ENCODE data around the gene ITGA7. TPM values are rescaled to one million over a fixed set of nuclear protein-coding genes. Genes with fewer than 3 reads are reported as not detected.

Gene ITGA7
- total and polyA plus RNA-seq, 9 donors, result 4.9 to 69.6 (median 25.9) TPM

GRCh38 chr12:55670276-55670675 lies 37.4 kb downstream of the ITGA7 start:
- no peaks in the 10 kb centered on the region for H3K9me3 ChIP-seq
- H3K4me1 ChIP-seq (ENCODE audit: insufficient read depth), result no peaks in the 10 kb centered on the region
- no peaks in the 10 kb centered on the region for H3K36me3 ChIP-seq
- no peaks in the 10 kb centered on the region for H3K27me3 ChIP-seq
- H3K4me3 ChIP-seq, result no peak overlapping the region
- DNase-seq, result no peak
- H3K27ac ChIP-seq, result no peak overlapping the region
- no peak for TF ChIP-seq POLR2A (IDR thresholded peaks at IDR 0.05)
- TF ChIP-seq CTCF (IDR thresholded peaks at IDR 0.05), result no peak
- TF ChIP-seq EP300 (IDR thresholded peaks at IDR 0.05), result no peak
- intact Hi-C loops (cut with DNase I), result no loop called here

GRCh38 chr12:55666508-55666907 lies 41.2 kb downstream of the ITGA7 start:
- Histone ChIP-seq H3K27me3 (no peaks in the 10 kb centered on the region), H3K4me3 (no peak overlapping the region), H3K4me1 (ENCODE audit: insufficient read depth) (no peaks in the 10 kb centered on the region), H3K27ac (no peak overlapping the region), H3K9me3 (no peaks in the 10 kb centered on the region), H3K36me3 (no peaks in the 10 kb centered on the region)
- 77 to 78% (median 77%) methylated on average over 7 of the region's 7 CpGs for WGBS, 3 donors
- intact Hi-C loops (cut with DNase I), result no loop called here
- no peak for DNase-seq
- no peak for TF ChIP-seq POLR2A (IDR thresholded peaks at IDR 0.05)
- TF ChIP-seq EP300 (IDR thresholded peaks at IDR 0.05), result no peak
- TF ChIP-seq CTCF (IDR thresholded peaks at IDR 0.05), result no peak

- intact Hi-C loops (cut with DNase I), result no loop called here
- WGBS, 3 donors, result 58 to 72% (median 66%) methylated on average over 10 of the region's 10 CpGs
- Histone ChIP-seq H3K36me3 (no peaks in the 10 kb centered on the region), H3K4me3 (no peak overlapping the region), H3K27ac (no peak overlapping the region), H3K27me3 (no peaks in the 10 kb centered on the region), H3K9me3 (no peaks in the 10 kb centered on the region), H3K4me1 (ENCODE audit: insufficient read depth) (no peaks in the 10 kb centered on the region)
- TF ChIP-seq POLR2A (IDR thresholded peaks at IDR 0.05), result no peak
- TF ChIP-seq EP300 (IDR thresholded peaks at IDR 0.05), result no peak
- TF ChIP-seq CTCF (IDR thresholded peaks at IDR 0.05), result no peak
- DNase-seq, result no peak
These were observed 42.9 kb downstream of the ITGA7 start for GRCh38 chr12:55664826-55665225.

- no peak for DNase-seq
- no peak overlapping the region for H3K4me3 ChIP-seq
- intact Hi-C loops (cut with DNase I), result no loop called here
- no peaks in the 10 kb centered on the region for H3K36me3 ChIP-seq
- H3K27me3 ChIP-seq, result no peaks in the 10 kb centered on the region
- no peak overlapping the region for H3K27ac ChIP-seq
- TF ChIP-seq CTCF (IDR thresholded peaks at IDR 0.05), result no peak
- TF ChIP-seq POLR2A (IDR thresholded peaks at IDR 0.05), result no peak
- no peak for TF ChIP-seq EP300 (IDR thresholded peaks at IDR 0.05)
- H3K4me1 ChIP-seq (ENCODE audit: insufficient read depth), result peaks cover 7% of the 10 kb centered on the region
- no peaks in the 10 kb centered on the region for H3K9me3 ChIP-seq
- 28 to 55% (median 53%) methylated on average over 1 of the region's 1 CpG for WGBS, 3 donors
These were observed 44.3 kb downstream of the ITGA7 start for GRCh38 chr12:55663391-55663790.

Measured in ovary (tissue), 9 donors.